Measurements from ENCODE around the gene ERG28.
A peak's percentile ranks its signal among the peaks of the same experiment; 100 is the strongest.
"Not testable (repeated sequence)": the region's sequence is repeated elsewhere in the genome, so short reads cannot be mapped to it uniquely, and the experiment has no call there.

Gene ERG28

GRCh38 chr14:75660630-75661498, at the start of gene ERG28, which contains the start of gene TTLL5:
Gene ERG28, minus strand, starts transcription at chr14:75660876. Its CDS starts 3,374 bp downstream, at chr14:75657502.
Gene TTLL5, plus strand, starts transcription at chr14:75661246. Its CDS starts 1,904 bp downstream, at chr14:75663150.
- peak; percentile 92 for DNase-seq (ENCODE audit: low read depth)

GRCh38 chr14:75709207-75709812, 48.6 kb upstream of the ERG28 start:
- peak; percentile 13 for DNase-seq (ENCODE audit: low read depth)

- DNase-seq (ENCODE audit: low read depth): no peak
Observed at GRCh38 chr14:75705014-75705413, 44.3 kb upstream of the ERG28 start.

- no peak for DNase-seq (ENCODE audit: low read depth)
Observed at GRCh38 chr14:75703467-75703866, 42.8 kb upstream of the ERG28 start.

GRCh38 chr14:75702616-75703261, 42.1 kb upstream of the ERG28 start:
- DNase-seq (ENCODE audit: low read depth): no peak

- no peak for DNase-seq (ENCODE audit: low read depth)
Observed at GRCh38 chr14:75702122-75702521, 41.4 kb upstream of the ERG28 start.

- no peak for DNase-seq (ENCODE audit: low read depth)
Observed at GRCh38 chr14:75700295-75700694, 39.6 kb upstream of the ERG28 start.

GRCh38 chr14:75699331-75699730, 38.7 kb upstream of the ERG28 start:
- no peak for DNase-seq (ENCODE audit: low read depth)

GRCh38 chr14:75697918-75698317, 37.2 kb upstream of the ERG28 start:
- DNase-seq (ENCODE audit: low read depth): no peak

- no peak for DNase-seq (ENCODE audit: low read depth)
Observed at GRCh38 chr14:75697386-75697785, 36.7 kb upstream of the ERG28 start.

- not testable (repeated sequence) for DNase-seq (ENCODE audit: low read depth)
Observed at GRCh38 chr14:75695025-75695424, 34.3 kb upstream of the ERG28 start.

- no peak for DNase-seq (ENCODE audit: low read depth)
Observed at GRCh38 chr14:75690010-75690409, 29.3 kb upstream of the ERG28 start.

GRCh38 chr14:75689012-75689411, 28.3 kb upstream of the ERG28 start:
- DNase-seq (ENCODE audit: low read depth): no peak

GRCh38 chr14:75685910-75686309, 25.2 kb upstream of the ERG28 start:
- no peak for DNase-seq (ENCODE audit: low read depth)

- no peak for DNase-seq (ENCODE audit: low read depth)
Observed at GRCh38 chr14:75675265-75675960, 14.7 kb upstream of the ERG28 start.

GRCh38 chr14:75673345-75674035, 12.8 kb upstream of the ERG28 start:
- no peak for DNase-seq (ENCODE audit: low read depth)

GRCh38 chr14:75672605-75673192, 12.0 kb upstream of the ERG28 start:
- DNase-seq (ENCODE audit: low read depth): no peak

- DNase-seq (ENCODE audit: low read depth): no peak
Observed at GRCh38 chr14:75667099-75667765, 6.6 kb upstream of the ERG28 start.

GRCh38 chr14:75662966-75663365, 2.3 kb upstream of the ERG28 start:
- no peak for DNase-seq (ENCODE audit: low read depth)

- no peak for DNase-seq (ENCODE audit: low read depth)
Observed at GRCh38 chr14:75661499-75661814, 781 bp upstream of the ERG28 start.

- DNase-seq (ENCODE audit: low read depth): no peak
Observed at GRCh38 chr14:75660238-75660629, 442 bp downstream of the ERG28 start.

Data from activated gamma-delta T cell treated with anti-CD3 and anti-CD28 coated beads, Interleukin-2, amount 50 U/mL, for 16 hours (primary cell).